Measurements from ENCODE around the gene ARHGAP40. TPM values are rescaled to one million over a fixed set of nuclear protein-coding genes. Genes with fewer than 3 reads are reported as not detected.

Gene ARHGAP40
- total and polyA plus RNA-seq, 2 of the 8 experiments (the other 6 are each of a cell fraction or from before 2014, with no cell fraction given): 0.74 to 1.4 TPM

- no peak for FAIRE-seq
- Histone ChIP-seq H3K9me3 (ENCODE audit: insufficient read depth in 2 of 2, low read depth in 1 of 2, low read length in 1 of 2) (no peaks in the 10 kb centered on the region), H3K23ac (ENCODE audit: insufficient read length) (no peak overlapping the region), H2BK20ac (ENCODE audit: low read length) (no peak overlapping the region), H3K27ac (ENCODE audit: low read depth, low read length) (no peak overlapping the region), H3K14ac (ENCODE audit: insufficient read length) (no peak overlapping the region), H3K4me3 (ENCODE audit: extremely low read depth in 1 of 4, insufficient read depth in 2 of 4, low read depth in 3 of 4, low read length in 4 of 4) (no peak overlapping the region), H4K20me1 (replicated peaks in 1 of 2; ENCODE audit: control insufficient read depth in 1 of 2, insufficient read depth in 2 of 2, low read length in 2 of 2) (no peaks in the 10 kb centered on the region), H3K9ac (replicated peaks in 1 of 4; ENCODE audit: extremely low read depth in 1 of 4, low read depth in 3 of 4, low read length in 3 of 4) (no peak overlapping the region), H4K8ac (ENCODE audit: extremely low read depth, insufficient read depth, low read length) (no peak overlapping the region), H2AFZ (ENCODE audit: low read length) (no peak overlapping the region), H2BK120ac (replicated peaks; ENCODE audit: low read depth, low read length) (no peak overlapping the region), H3K79me1 (ENCODE audit: low read depth, low read length) (no peaks in the 10 kb centered on the region), H3K4ac (replicated peaks; ENCODE audit: insufficient read length, low read depth, low read length) (no peak overlapping the region), H2AK5ac (ENCODE audit: low read depth, low read length) (no peak overlapping the region), H2BK12ac (ENCODE audit: low read depth, low read length) (no peak overlapping the region), H3K4me2 (ENCODE audit: insufficient read depth in 1 of 2, low read depth in 2 of 2, low read length in 2 of 2) (no peak overlapping the region), H3K79me2 (ENCODE audit: control insufficient read depth in 1 of 2, insufficient read depth in 2 of 2, low read length in 2 of 2) (no peaks in the 10 kb centered on the region), H2BK15ac (ENCODE audit: low read length) (no peak overlapping the region), H3K56ac (replicated peaks; ENCODE audit: insufficient read length, low read depth, low read length) (no peak overlapping the region), H3K23me2 (ENCODE audit: low read depth, low read length) (no peaks in the 10 kb centered on the region), H3K4me1 (replicated peaks in 1 of 4; ENCODE audit: control insufficient read depth in 3 of 4, insufficient read depth in 4 of 4, low read length in 3 of 4) (peaks cover 0 to 11% (median 8%) of the 10 kb centered on the region in 4 experiments; a peak in 5 of 7 replicates), H4K5ac (ENCODE audit: insufficient read length, low read depth, low read length) (no peak overlapping the region), H3K18ac (ENCODE audit: extremely low read depth, low read length) (no peak overlapping the region), H3K36me3 (ENCODE audit: control insufficient read depth in 2 of 4, insufficient read depth in 4 of 4, low read length in 3 of 4) (no peaks in the 10 kb centered on the region), H3K27me3 (replicated peaks in 1 of 4; ENCODE audit: control insufficient read depth in 3 of 4, extremely low read depth in 1 of 4, insufficient read depth in 3 of 4, low read length in 3 of 4) (no peaks in the 10 kb centered on the region; a peak in 1 of 7 replicates), H2BK5ac (ENCODE audit: low read depth, low read length) (no peak overlapping the region), H4K91ac (replicated peaks; ENCODE audit: insufficient read length, low read length) (no peak overlapping the region)
- TF ChIP-seq CBX5 (IDR thresholded peaks at IDR 0.05; ENCODE audit: low read depth, low read length): no peak
- ChIA-PET POLR2A (ENCODE audit: partially characterized antibody) (no interaction called here), CTCF (ENCODE audit: partially characterized antibody) (interaction anchor here (0.6 to 3.2 kb wide), 4 partner anchors 9 to 111 kb away, joined by 3 to 11 read pairs (median 5); no protein-coding TSS in a partner anchor)
- 69% methylated on average over 9 of the region's 9 CpGs; no CpG with 5 or more reads in 1 of the 2 experiments for whole genome bisulfite sequencing, 2 experiments (ENCODE audit: extremely low coverage in 1 of 2, insufficient coverage in 1 of 2, insufficient read length in 1 of 2, insufficient replicate concordance in 2 of 2, low coverage in 1 of 2, low lambda C conversion rate in 2 of 2, missing lambda C conversion rate in 1 of 2)
- no peak for DNase-seq (ENCODE audit: low read depth in 1 of 2, low spot score in 2 of 2)
Observed at GRCh38 chr20:38620441-38620840, 18.8 kb downstream of the ARHGAP40 start.

Measured in H1 (cell line).